Superior temporal gyrus (tissue), 1 donor: ENCODE data around the gene CCDC169.
"Not testable (repeated sequence)": the region's sequence is repeated elsewhere in the genome, so short reads cannot be mapped to it uniquely, and the experiment has no call there.

Experiments used
- DNase-seq: peaks from one replicate; pipeline ENCODE4 v3.0.0-alpha.2; 2016; ENCODE audit errors: extremely low spot score

Gene CCDC169

DNA sequence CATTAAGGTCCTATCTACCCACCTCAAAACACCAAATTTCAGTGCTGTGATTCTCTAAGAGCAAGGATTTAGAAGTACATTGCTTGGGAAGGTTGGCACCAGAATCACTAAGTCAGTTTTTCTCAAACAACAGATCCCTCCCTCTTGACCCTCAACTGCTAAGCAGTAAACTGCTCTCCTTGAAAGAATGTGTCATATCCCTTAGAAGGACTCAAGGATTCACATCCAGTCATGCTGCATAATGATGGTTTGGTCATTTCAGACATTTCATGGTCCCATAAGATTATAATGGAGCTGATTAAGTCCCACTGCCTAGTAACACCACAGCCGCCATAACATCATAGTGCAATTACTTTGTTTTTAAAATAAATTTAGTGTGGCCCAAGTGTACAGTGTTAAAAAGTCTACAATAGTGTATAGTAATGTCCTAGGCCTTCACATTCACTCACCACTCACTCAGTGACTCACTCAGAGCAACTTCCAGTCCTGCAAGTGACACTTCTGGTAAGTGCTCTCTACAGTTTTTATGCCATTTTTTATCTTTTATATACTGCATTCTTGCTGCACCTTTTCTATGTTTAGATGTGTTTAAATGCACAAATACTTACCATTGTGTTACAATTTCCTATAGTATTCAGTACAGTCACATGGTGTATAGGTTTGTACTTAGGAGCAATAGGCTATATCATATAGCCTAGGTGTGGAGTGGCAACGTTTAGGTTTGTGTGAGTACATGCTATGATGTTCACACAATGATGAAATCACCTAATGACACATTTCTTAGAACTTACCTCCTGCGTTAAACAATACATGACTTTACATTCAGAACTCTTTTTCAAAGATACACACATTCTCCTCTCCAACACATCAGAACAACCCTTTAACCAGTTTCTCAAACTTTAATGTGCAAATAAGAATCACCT lies 15.7 kb upstream of the CCDC169 start:
- no peak for DNase-seq

DNA sequence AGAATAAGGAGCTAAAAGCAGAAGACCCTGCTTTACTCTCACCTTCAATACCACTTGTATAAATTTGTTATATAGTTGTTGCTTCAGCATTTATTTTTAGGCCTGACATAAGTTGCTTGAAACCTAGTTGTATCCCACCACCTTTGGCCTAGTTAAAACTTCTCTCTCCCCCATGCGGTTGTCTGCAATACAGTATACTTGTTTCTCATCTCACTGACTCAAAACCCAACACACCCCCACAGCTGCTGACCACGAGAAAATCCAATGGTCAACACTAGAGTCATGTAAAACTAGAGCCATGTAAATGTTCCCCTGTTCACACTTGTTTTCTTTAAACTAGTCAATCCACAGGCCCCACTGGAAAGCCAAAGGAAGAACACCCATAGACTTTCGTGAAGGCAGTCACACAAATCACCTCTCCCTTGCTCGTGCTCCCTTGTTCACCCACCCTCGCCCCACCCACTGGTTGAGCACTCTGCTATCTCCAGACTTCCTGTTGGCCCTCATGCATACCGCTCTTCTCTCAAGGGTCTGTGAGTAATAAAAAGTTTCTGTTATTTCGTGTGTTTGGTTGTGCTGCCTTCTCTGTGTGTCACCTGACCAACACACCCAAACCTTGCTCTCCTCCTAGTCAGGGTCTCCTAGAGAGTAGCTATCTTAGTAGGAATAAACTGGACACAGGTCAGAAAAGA lies 12.9 kb upstream of the CCDC169 start:
- DNase-seq = no peak

DNA sequence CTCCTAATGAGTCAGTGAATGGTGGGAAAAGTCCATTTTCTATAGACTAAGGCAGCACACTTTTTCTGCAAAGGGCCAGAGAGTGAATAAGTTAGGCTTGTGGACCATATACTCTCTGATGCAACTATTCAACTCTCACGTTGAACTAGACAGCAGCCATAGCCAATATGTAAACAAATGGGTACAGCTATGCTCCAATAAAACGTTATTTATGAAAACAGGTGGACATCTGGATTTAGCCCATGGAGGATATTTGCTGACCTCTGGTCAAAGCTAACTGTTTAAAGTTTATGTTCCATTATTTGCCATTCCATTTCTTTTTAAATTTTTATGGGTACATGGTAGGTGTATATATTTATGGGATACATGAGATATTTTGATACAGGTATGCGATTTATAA lies 4.7 kb upstream of the CCDC169 start:
- no peak for DNase-seq

DNA sequence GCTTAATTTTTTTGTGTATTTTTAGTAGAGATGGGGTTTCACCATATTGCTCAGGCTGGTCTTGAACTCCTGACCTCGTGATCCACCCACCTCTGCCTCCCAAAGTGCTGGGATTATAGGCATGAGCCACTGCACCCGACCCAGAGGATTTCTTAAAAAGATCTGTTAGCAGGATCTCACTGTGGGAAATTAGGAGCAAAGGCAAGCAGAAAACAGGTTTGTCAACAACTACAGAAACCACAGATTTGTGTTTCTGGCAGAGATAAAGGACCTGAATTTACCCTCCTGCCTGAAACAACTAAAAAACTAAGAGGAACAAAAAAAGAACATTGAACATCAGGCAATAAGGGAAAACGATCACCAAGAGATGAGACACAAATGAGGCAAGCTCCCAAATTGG lies 1.9 kb upstream of the CCDC169 start:
- not testable (repeated sequence) for DNase-seq

DNA sequence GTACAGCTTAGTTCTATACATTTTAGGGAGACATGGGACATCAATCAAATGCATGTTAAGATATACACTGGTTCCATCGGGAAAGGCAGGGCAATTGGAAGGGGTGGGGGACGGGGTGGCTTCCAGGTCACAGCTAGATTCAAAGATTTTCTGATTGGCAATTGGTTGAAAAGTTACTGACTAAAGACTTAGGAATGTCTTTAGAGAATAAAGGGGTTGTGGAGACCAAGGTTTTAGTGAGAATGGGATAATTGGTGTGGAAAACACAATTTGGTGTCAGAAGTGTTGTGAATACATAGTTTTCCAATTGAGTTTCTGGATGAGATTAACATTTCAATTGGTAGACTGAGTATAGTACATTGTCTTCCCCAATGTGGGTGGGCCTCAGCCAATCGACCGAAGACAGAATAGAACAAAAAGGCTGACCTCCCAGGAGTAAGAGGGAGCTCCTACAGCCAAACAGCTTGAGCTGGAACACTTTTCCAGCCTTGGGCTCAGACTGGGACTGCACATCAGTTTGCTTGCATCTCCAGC lies 988 bp upstream of the CCDC169 start:
- no peak for DNase-seq

DNA sequence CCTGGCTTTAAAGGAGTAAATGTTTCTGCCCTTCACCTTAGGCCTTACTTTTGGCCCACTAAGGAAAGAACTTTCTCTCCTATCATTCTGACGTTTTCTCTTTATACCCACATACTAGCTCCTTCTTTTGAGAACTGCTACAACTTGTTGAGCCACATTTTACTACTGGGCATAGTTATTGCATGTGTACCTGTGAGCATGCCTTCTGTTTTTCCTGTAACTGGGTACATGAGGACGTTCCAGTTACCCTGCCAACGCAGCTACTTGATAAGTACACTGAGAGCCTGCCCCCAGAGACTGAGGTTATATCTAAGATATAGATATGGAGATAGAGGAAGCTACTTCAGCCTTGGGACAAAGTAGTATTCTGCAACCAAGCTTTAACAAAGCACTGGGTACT lies 3.5 kb downstream of the CCDC169 start:
- no peak for DNase-seq

DNA sequence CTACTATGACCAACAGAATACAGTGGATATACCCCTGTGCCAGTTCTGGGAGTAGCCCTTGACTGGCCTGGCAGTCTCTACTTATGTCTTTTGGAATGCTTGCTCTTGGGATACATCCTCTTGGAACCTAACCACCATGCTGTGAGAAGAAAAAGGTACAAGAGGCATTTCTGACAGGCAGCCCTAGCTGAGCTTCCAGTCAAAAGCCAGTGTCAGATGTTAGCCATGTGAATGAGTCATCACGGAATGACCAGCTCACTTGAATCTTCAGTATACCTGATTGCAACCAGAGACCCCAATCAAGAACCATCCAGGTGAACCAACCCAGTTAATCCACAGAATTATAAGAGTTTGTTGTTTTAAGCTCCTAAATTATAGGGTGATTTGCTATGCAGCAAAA lies 4.1 kb downstream of the CCDC169 start:
- no peak for DNase-seq

DNA sequence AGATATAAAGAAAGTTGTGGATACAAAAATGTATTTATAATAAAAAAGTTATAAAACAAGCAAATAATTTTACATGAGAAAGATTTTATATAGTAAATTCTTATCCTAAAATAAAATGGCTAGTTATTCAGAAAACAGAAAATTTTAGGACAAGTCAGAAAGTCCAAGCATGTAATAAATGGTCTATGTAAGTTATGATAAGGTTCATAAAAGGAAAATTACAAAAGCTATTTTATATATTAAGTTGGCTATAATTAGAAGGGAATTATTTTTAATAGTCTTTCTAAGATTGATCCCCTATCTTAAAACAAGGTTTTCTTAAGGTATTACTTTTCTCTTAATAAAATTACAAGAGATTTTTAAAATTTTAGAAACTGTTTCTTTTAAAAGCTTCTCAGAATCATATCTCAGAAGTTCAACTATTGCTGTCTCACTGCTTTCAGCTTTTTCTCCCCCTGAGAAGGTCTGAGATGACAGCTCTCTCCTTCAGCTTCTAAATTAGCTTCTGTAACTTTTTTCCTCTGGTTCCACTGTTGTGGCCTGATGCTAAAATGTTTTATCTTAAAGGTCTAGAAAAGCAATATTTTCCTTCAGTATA lies 8.7 kb downstream of the CCDC169 start:
- no peak for DNase-seq

DNA sequence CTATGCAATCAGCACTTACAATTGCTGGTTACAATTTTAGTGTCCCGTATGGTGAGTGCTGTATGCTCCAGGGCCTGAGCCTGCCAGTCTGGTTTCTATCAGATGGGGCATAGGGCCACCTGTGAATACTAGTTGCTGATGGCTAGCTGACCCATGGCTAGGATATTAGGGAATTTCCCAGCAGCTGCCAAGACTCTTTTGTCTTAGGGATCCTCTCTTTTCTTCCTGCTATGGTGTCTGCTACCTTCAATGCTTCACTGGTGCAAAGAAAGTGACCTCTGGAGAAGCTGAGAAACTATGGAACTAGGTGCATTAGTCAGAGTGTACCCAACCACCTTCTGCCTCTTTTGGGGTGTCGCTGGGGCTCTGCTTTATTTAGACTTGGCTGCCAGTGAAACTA lies 11.6 kb downstream of the CCDC169 start:
- DNase-seq = no peak

DNA sequence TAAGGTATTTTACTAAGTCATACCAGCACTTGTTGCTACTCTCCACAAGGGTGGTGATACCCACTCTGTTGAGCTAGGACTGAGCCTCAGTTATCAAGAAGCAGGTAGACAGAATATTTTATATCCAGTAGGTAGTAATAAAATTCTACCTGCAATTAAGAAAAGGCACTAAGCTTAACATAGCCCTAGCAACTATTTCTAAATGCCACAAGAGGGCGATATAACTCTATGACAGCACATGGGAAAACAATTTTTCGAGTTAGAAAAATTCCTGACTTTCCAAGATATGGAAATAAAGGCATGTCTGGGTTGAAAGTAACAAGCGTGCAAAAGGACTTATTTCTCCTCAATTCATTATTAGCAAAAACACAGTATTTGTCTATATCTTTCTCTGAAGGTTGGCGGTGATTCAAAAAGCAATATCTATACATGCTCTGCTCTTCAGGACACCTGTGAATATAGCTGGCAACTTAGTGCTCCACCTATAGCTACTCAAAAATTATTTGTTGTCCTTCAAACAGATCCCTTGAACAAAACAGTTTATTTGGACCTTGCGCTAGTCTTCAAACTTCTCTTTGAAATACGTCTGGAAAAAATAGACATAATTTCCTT lies 14.7 kb downstream of the CCDC169 start:
- peak; percentile 85 for DNase-seq

DNA sequence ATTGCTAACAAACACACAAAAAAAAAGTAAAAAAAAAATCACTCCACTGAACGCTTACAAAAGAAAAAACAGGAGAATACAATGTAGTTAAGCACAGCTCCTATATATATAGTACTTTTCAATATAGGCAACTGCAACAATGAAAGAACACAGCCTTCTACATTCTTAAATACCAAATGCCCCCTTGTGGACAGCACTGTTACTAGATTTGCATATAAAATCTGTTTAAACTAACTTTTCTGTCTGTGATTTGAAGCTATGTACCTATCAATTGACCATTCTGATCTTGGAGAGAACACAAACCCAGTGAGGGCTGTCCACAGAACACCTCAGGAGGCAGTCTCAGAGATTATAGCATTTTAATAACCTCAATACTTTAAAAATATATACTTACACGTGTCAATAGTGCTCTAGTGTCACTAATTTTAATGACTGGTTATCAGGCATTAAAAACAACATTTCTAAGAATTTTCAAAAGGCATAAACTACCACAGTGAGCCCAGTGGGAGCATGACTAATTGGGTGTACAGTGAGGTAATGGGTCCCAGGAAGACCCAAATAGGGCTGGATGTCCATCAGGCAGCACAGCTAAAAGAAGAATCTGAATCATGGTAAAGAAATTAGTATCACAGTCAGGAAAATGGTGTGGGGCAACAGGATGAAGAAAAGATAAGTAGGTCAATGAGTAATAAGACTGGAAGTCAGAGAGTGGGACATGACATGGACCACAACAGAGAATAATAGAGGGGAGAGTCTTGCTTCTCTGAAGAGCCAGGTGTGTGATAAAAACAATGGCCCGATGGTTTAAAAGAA lies 22.2 kb downstream of the CCDC169 start:
- DNase-seq = peak; percentile 84

DNA sequence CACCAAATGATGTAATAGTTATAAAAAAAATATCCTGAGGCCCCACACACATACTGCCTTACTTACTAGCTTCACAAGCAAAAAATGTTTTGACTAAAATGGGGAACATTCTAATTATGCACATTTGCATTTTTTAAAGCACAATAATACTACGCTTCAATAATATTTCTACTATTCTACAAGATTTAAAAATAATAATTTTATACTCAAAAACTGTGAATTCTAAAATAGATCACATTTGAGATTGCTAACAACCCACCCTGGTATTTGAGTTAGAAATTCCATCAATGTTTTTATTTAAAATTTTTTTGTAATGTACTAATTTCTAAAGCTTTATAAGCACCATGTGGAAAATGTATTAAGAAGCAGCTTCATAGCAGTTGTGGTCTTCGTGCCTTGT lies 24.2 kb downstream of the CCDC169 start:
- DNase-seq = no peak

DNA sequence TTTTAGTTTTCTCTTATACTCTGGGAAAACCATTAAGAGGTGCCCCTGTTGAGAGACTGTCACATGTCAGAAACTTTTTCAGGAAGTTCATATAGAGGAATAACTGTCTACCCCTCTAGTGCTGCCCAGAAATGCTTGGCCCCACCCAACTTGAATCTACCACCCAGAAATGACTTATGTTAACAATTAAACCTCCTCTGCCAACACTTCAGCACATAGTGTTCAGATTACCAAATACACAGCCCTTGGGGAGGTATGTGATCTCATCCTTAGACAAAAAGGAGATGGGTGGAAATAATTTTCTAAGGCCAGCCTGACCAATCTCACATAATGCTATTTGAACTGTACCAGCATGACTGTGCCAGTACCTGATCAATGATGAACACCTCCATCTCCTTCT lies 35.6 kb downstream of the CCDC169 start:
- DNase-seq = no peak

DNA sequence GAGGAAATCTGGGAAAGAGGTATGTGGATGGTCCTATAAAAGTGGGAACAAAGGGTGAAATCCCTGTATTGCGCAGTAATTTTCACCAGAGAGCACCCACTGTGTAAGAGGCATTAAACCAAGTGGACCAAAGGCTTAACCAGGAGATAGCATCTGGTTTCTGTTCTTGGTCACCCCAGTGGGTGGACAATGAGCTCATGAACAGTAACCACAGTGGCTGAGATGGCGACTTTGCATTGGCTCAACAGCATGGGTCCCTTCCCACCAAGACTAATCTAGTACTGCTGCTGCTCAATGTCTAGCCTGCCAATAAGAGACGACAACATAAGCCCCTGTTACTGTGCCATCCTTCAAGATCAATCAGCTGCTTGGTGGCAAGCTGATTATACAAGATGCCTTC lies 36.6 kb downstream of the CCDC169 start:
- DNase-seq = no peak

DNA sequence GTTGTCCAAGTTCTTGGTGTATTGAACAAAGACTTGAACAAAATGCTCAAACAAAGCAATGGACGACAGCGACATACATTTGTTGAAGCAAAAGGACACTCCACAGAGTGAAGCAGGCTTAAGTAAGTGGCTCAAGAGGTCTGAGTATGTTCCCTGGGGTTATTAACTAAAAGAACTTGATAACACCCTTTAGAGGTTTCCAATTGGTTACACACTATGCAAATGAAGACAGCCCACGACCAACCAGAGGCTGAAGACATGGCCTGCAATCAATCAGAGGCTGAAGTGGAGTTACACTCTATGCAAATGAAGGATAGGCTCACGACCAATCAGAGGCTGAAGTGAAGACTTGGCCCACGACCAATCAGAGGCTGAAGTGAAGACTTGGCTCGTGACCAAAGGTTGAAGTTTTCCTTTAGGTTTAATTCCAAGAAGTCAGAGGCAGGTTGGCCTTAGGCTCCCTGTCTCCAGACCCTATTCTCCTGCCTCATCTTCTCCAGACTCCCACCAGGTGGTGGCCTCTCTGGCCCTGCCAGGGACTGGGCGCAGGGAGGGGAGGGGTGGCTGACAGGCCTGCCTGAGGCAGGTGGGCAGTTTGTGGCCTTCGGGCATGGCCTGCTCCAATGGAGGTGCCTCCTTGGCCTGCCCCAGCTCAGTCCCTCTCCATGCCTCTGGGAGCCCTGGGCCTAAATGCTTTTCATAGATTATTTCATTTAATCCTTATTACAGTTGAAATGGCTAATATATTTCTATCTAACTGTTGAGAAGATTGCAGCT lies 38.1 kb downstream of the CCDC169 start:
- no peak for DNase-seq

DNA sequence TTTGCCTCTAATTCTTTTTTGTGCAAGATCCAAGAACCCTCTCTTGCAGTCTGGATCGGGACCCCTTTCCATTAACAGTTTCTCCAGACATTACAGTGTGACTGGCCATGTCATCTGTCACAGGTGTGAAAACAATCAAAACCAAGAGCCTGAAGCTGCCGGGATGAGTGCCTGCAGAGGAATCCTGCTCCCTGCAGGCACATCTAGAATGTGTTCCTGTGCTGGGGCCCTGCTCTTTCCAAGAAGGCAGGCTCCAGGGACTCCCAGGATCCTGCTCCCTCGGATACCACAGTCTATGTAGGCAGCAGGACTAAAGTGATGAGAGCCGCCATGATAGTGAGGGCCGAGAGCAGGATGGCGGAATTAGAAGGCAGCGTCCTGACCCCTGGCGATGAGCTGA lies 38.8 kb downstream of the CCDC169 start:
- no peak for DNase-seq

DNA sequence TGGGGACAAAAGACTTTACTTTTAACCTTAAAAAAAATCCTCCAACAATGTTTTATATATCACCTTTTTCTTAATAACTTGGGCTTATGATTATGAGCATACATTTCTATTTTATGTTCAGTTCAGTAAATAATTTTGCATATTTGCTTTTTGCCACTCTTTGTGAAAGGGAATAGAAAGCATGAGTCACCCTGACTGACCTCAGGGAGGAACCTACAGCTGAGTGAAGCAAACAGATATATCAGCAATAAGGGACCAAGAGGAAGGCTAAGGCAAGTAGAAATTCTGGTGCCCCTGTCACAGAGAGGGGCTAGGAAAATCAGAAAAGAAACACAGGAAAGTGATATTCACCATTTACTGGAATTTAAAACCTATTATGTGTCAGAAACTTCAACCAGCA lies 46.1 kb downstream of the CCDC169 start:
- DNase-seq = no peak

DNA sequence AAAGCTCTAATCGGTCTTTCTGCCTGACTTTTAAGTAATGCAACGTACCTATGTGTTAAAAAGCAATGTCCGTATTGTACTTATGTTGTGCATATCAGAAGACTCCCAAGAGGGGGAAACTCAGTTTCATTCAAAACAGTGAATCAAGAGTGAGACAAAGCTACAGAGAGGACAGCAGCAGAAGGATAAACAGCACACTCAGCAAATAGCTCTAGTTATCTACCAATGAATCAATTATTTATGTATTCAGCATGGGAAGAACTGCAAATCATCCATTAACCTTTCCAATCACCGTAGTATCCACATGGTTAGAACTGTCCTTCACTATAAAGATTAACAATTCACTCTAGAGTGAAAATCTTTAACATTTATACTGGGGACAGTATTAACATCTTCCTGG lies 46.6 kb downstream of the CCDC169 start:
- no peak for DNase-seq

DNA sequence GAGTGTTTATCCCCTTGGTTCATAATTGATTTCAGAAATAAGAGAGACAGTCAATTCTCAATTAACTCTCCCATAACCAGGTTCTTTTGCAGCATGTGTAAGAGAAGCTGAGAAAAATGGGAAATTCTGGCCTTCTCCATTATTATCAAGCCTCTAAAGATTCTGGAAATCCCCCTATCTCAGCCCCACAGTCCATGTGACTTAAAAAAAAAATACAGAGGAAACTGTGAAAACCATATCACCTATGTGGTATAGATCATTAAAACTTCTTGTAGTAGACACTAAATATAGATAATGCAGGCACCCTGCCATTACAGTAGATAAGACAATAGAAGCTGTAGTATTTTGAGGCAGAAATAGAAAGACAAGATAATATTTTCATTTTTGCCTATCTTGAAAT lies 48.9 kb downstream of the CCDC169 start:
- DNase-seq = no peak

DNA sequence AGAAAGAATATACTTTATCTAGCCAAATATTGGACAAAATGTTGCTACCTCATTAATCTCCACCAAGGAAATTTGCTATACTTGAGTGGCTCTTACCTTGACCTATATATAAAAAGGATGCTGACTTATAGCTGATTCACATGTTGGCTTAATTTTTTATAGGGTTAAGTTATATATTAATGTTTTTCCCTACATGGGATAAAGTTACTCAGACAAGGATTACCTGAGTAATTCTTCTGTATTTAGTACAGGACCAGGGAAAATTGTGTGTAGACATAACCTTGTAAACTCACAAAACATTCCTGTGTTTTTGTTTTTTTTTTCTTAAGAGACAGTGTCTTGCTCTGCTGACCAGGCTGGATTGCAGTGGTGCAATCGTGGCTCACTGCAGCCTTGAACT lies 52.6 kb downstream of the CCDC169 start:
- DNase-seq = no peak

DNA sequence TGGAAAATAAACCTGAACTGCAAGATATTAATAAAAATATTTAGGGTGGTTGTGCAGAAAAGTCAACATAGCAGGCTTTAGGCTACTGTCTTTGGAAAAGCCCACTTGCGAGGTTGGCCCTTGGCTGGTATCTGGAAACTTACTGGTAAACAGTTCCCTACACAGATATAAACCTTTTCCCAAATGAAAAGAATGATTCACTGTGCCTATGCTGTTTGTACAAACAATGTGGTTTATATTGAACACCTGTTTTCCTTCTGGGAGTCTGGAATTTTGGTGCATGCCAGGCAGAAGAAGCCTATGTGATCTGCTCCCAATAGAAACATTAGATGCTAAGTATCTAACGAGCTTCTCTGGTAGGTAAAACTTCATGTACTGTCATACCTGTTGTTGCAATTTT lies 53.5 kb downstream of the CCDC169 start:
- DNase-seq = no peak
